K562 (cell line): ENCODE data around the gene C1orf116. TPM values are rescaled to one million over a fixed set of nuclear protein-coding genes. Genes with fewer than 3 reads are reported as not detected.

Source experiments
- ERF ChIP-seq: fragments of 450-650 bp; formaldehyde crosslinking; IDR thresholded peaks from 2 replicates; pipeline ENCODE4 v1.4.0; 2020; ENCODE audit warnings: mild to moderate bottlenecking, mixed read lengths
- ETS1 ChIP-seq: conservative IDR thresholded peaks from 2 replicates; pipeline ENCODE4 v1.6.1; 2011; ENCODE audit warnings: low read depth, mild to moderate bottlenecking, low read length; ENCODE audit not compliant: control insufficient read depth
- FOXA1 ChIP-seq: fragments of 450-650 bp; IDR thresholded peaks from 2 replicates; pipeline ENCODE4 v1.6.1; 2016; ENCODE audit warnings: mild to moderate bottlenecking, borderline replicate concordance
- MGA ChIP-seq: fragments of 450-650 bp; IDR thresholded peaks from 2 replicates; pipeline ENCODE4 v1.6.1; 2016; ENCODE audit warnings: mild to moderate bottlenecking, moderate library complexity
- PKNOX1 ChIP-seq: fragments of 450-650 bp; IDR thresholded peaks from 2 replicates; pipeline ENCODE4 v1.6.1; 2016
- TRIM28 ChIP-seq: fragments of 450-650 bp; IDR thresholded peaks from 2 replicates; pipeline ENCODE4 v1.6.1; 2017
- WHSC1 ChIP-seq: IDR thresholded peaks from one replicate; pipeline ENCODE4 v1.6.1; 2012; ENCODE audit warnings: low read length, control low read depth, inconsistent platforms
- YY1 ChIP-seq, 3 experiments: IDR thresholded peaks; 2 replicates each; pipeline ENCODE4 v1.6.1; 2011; ENCODE audit warnings: low read length in 2 of 3, mild to moderate bottlenecking in 2 of 3, moderate library complexity in 2 of 3, borderline replicate concordance in 1 of 3, control low read depth in 1 of 3, low read depth in 1 of 3; ENCODE audit not compliant: insufficient read depth in 3 of 3, insufficient replicate concordance in 2 of 3, control insufficient read depth in 1 of 3, insufficient read length in 1 of 3; ENCODE audit errors: extremely low read depth in 1 of 3
- ZBTB26 ChIP-seq: fragments of 450-650 bp; formaldehyde crosslinking; IDR thresholded peaks from 2 replicates; pipeline ENCODE4 v1.4.0; 2022; ENCODE audit warnings: missing genetic modification characterization
- ZNF324 ChIP-seq: fragments of 250-450 bp; sonication (Bioruptor Pico); IDR thresholded peaks from 2 replicates; pipeline ENCODE4 v1.4.0; 2020; ENCODE audit warnings: mild to moderate bottlenecking
- polyA plus RNA-seq, 8 experiments: library from polyadenylated mRNA; depleted of rRNA in 4 of 8; stranded (reverse) in 5 of 8; unstranded in 3 of 8; fragments of >200 nt; fragmentation: Nextera tagmentation in 2 of 8; fragmentation: Illumina TruSeq in 1 of 8; extraction: Ambion mirVana in 2 of 8; extraction: Trizol in 1 of 8; gene quantifications; 2 replicates each; pipeline versions ENCODE4 v1.2.1 to v1.2.3, GENCODE V29; 2011 to 2014; ENCODE audit warnings: inconsistent platforms in 1 of 8, missing spikeins in 1 of 8
- total RNA-seq, 7 experiments: library from RNA; depleted of rRNA in 6 of 7; stranded (reverse); fragments of >200 nt in 6 of 7; fragmentation: Illumina TruSeq in 2 of 7; extraction: Trizol in 2 of 7; gene quantifications; 2 replicates each; pipeline versions ENCODE4 v1.2.1 to v1.2.3, GENCODE V29; 2011 to 2021; ENCODE audit warnings: low replicate concordance in 1 of 7

C1orf116 gene
- total and polyA plus RNA-seq, 9 of the 15 experiments (the other 6 are each of a cell fraction or from before 2014, with no cell fraction given), result 0.62 to 3.0 (median 0.95) TPM

- TF ChIP-seq MGA (no peak; the same call in 1 of the 2 replicates), ERF (CRISPR knock-in tag) (no peak), ETS1 (no peak), FOXA1 (no peak), WHSC1 (no peak), PKNOX1 (peak; percentile 89), TRIM28 (no peak), YY1 (IDR thresholded peaks at IDR 0.05; ENCODE audit: borderline replicate concordance in 1 of 3, control insufficient read depth in 1 of 3, extremely low read depth in 1 of 3, insufficient read depth in 3 of 3, insufficient read length in 1 of 3, insufficient replicate concordance in 2 of 3, low read depth in 1 of 3, low read length in 2 of 3) (no peak), ZNF324 (CRISPR knock-in tag) (no peak), ZBTB26 (CRISPR knock-in tag) (no peak)
Observed at GRCh38 chr1:207034208-207034607, 1.7 kb upstream of the C1orf116 start (continued).
